ENCODE results near the gene SIX1.

- TF ChIP-seq CTCF (IDR thresholded peaks at IDR 0.05) (no peak), EP300 (IDR thresholded peaks at IDR 0.05) (no peak)
Observed at GRCh38 chr14:60670989-60671388, 21.7 kb upstream of the SIX1 start.
